ENCODE results near the gene DYDC2. TPM values are rescaled to one million over a fixed set of nuclear protein-coding genes. Genes with fewer than 3 reads are reported as not detected.
"Not testable (repeated sequence)": the region's sequence is repeated elsewhere in the genome, so short reads cannot be mapped to it uniquely, and the experiment has no call there.

DYDC2 gene, protein sequence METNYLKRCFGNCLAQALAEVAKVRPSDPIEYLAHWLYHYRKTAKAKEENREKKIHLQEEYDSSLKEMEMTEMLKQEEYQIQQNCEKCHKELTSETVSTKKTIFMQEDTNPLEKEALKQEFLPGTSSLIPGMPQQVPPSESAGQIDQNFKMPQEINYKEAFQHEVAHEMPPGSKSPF
- total RNA-seq, result not detected

DNA sequence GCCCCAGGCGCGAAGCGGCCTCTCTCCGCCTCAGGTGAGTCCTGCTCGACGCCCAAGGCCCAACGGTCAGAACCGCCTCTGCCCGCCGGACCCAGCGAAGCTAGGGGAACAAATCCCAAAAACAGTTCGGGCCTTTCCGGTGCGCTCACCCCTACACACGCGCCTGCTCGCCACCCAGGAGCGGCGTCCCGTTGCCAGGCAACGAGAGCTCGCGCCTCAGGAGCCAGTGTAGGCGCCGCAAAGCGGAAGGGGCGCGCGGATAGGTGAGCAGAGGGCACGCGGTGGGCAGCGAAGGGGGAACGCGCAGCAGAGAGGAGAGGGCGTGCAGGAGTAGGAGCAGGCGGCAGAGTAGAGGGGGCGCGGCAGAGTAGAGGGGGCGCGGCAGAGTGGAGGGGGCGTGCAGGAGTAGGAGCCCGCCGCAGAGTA, at the start of gene DYDC2, which contains the start of gene DYDC1:
DYDC2 (plus strand) TSS at position 219 of the 426 bp plus-strand sequence. CDS start 5,663 bp downstream, outside the sequence.
DYDC1 (minus strand) TSS at position 193 of the 426 bp plus-strand sequence. CDS start 4,154 bp downstream, outside the sequence.
- DNase-seq (ENCODE audit: low spot score), result no peak

DNA sequence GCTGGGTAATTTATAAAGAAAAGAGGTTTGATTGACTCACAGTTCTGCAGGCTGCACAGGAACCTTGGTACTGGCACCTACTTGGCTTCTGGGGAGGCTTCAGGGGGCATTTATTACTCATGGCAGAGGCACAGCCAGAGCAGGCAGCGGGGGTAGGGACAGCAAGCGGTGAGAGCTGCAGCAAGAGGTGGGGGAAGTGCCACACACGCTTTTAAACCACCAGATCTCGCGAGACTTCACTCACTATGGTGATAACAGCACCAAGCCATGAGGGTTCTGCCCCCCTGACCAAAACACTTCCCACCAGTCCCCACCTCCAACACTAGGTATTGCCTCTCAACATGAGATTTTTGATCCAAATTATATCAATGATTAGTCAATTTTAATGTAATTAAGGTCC, 43.1 kb upstream of the DYDC2 start:
- no peak for DNase-seq (ENCODE audit: low spot score)

DNA sequence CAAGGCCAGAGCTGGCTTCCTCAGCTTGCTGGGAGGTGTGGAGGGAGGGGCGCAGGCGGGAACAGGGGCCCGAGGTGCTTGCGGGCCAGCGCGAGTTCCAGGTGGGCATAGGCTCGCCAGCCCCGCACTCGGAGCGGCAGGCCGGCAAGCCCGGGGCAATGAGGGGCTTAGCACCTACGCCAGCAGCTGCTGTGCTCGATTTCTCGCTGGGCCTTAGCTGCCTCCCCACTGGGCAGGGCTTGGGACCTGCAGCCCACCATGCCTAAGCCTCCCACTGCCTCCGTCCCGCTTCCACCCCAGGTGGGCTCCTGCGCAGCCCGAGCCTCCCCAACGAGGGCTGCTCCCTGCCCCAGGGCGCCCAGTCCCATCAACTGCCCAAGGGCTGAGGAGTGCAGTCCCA, 41.2 kb upstream of the DYDC2 start:
- no peak for DNase-seq (ENCODE audit: low spot score)

DNA sequence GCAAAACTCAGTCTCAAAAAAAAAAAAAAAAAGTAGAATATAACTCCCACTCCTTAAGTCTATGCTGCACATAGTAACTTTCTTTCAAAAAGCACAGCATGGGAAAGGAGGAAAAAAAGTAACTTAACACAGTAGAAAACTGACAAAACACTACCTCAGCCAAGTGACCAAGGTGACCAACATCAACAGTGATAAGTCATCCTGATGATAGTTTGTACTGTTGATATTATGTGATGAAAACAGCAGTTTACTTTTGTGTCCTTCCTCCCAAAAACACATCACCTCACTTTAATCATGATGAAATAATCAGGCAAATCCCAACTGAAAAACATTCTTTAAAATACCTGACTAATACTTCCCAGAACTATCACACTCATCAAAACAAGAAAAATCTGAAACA, 37.8 kb upstream of the DYDC2 start:
- no peak for DNase-seq (ENCODE audit: low spot score)

DNA sequence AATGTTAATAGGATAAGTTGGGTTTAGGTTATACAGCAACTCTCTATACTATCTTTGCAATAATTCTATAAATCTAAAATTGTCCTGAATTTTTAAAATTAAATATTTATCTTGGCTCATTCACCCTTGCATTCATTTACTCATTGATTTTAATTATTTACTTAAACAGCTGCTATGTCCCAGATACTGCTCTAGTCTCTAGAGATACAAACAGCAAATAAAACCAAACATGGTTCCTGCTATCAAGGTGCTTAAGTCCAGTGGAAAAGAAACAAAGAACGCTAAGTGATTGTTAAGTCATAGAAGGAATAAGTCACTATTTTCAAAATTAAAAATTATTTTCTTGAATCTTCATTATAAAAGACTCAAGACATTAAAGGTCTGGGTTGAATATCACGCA, 37.3 kb upstream of the DYDC2 start:
- no peak for DNase-seq (ENCODE audit: low spot score)

DNA sequence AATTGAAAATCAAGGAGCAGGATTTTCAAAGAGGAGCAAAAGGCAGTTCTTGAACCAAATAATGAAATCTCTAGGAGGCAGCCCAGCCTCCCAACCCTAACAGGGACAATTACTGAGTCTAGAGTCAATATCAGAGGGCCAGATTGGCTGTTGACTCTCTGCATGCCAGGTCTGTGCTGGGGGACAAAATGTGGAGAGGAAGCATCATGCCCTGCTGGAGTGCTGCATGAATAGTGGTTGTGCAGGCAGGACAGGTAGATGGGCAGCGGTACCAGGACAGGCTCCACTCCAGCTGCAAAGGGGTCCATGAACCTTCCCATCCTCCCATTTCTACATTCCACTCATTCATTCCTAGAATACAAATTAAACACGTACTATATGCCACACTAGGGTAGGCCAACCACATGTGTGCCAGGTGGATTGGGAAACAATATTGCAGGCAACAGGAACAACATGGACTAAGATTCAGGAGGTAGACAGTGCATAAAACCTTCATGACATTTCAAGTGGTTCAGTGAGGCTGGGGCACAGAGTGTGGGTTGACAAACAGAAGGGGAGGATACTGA, 36.8 kb upstream of the DYDC2 start:
- DNase-seq (ENCODE audit: low spot score), result no peak

DNA sequence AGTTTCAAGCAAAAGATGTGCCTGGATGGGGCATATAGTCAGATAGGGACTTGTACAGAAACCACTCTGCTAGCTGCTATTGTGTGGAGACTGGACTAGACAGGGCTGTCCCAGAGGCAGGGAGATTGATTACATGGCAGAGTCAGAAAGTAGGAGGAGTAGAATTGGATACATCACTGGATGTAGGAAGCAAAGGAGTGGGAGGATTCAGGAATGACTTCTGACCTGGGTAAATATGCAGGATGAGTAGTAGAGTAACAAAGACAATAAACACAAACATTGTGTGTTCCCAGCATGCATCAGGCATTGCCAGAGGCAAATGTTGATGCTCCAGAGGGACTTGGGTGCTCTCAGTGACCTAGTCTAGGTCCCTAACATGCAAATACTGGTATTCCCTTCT, 36.2 kb upstream of the DYDC2 start:
- no peak for DNase-seq (ENCODE audit: low spot score)

DNA sequence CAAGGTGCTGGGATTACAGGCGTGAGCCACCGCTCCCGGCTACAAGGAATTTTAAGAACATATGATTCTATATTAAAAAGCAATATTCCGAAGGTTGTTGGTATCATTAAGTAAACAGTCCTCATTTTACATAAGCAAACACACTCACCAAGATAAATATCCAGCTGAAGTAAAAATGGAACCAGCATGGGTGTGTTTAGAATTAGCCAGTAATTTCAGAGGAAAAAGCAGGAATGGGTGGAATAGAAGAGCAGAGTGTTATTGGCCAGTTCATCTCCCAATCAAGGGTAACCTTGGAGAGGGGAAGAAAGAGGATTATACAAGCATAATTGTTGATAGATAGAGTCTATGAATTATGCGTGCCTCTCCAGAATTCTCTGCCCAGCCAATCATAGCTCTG, 35.4 kb upstream of the DYDC2 start:
- DNase-seq (ENCODE audit: low spot score), result no peak

DNA sequence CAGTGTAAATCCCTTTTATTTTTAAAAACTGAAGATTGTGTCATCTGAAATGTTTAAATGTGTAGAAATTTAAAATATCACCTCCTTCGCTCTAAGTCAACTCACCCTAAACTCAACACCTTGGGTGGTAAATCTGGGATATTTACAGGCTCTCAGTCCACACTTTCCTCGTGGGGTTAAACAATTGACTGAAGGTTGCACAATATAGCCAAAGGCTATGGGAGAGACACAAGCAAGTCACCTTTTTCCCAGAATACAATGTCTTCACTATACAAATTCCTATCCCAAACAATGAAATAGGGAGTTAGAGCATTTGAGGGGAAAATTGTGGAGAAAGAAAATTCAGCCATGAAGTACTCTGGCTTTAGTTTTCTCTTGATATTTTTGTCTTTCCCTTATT, 34.4 kb upstream of the DYDC2 start:
- DNase-seq (ENCODE audit: low spot score), result no peak

DNA sequence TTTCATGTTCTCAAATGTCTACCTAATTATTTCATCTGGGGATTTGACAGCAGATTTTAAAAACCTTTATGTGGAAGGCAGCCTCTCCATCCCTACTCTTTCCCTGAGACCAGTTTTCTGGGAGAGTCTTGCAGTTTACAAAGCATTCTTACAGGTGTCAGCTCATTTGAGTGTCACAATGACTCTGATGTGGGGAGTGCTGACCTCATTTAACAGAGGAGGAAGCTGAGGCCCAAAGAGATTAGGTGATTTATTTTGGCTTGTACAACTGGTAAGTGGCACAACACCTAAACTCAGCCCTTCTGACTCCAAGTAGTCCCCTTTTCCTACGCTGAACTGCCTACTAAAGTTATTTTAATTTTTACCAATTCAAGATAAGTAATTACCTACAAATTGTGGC, 33.9 kb upstream of the DYDC2 start:
- no peak for DNase-seq (ENCODE audit: low spot score)

DNA sequence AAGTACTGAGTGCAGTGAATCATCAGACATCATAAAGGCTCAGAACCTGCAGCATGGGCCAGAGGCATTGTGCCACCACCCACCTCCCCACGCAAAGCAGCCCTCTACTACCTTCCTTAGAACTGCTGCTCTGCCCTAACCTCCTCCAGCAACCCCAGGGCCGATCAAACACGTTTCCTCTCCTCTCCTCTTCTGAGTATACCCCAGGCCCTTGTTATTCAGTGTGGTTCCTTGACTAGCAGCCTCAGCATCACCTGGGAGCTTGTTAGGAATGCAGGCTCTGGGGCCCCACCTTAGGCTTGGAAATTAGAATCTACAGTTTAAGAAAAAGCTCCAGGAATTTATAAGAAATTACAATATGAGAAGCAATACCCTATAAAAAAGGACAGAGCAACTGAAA, 33.3 kb upstream of the DYDC2 start:
- DNase-seq (ENCODE audit: low spot score), result no peak

DNA sequence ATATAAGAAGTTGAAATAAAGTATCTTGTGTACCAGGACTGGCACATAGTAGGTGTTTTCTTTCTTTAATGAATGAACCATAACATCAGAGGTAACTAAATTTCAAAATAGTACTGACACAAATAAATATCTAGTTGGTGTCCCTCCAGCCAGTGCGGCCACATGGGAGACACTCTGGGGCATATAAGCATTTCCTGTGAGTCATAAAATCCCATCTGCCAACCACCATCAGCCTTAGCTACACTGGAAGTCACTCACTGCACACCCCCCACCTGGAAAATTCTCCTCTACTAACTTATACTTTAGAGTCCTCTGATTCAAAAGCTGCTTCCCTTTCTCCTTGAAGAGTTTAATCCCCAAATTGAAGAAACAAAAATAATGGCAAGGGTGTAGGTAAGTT, 32.5 kb upstream of the DYDC2 start:
- DNase-seq (ENCODE audit: low spot score), result no peak

DNA sequence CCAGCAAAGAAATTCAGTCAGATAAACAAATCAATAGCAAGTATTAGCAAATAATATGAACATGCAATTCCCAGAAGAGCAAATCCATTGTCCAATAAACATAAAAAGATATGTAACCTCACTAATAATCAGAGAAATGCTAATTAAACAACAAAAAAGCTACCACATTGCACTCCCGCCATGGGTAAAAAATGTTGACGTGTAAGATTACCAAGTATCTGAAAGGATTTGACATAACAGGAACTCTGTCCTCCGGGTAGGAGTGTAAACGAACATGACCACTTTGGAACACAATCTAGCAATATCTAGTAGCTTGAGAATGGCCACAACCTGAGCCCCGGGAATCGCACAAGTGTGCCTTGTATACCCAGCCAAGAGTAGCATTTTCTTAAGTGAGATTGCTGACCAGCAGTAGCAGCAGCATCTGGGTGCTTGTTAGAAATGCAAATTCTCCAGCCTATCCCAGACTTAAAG, 31.7 kb upstream of the DYDC2 start:
- DNase-seq (ENCODE audit: low spot score), result no peak

DNA sequence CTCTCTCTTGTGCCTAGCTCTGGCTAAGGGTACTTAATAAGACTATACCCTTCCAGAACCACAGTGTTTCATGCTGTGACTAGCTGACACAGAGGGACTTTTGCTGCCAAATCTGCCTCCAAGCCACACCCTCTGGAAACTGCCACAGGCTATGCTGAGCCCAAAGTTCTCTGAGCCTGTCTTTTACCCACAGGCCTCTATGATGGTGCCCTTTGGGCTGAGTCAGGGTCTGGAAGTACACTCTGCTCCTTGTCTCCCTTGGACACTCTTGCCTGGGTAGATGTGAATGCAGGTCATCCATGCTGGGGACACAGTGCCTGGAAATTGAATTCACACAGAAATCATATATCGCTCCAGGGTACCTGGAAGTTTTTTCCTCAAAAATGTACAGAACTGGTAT, 22.6 kb upstream of the DYDC2 start:
- no peak for DNase-seq (ENCODE audit: low spot score)

DNA sequence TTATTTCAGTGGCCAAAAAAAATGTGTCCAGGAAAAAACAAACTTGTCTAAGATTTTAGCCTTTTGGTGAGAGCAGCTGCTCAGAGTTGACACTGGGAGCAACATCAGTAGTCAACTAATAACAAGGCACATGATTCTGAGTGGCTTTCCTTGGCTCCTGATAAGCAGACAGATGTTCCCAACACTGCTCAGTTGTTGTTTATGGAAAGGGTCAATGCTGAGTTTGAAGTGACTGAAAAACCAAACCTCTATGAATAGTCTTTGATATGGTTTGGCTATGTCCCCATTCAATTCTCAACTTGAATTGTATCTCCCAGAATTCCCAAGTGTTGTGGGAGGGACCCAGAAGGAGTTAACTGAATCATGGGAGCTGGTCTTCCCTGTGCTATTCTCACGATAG, 12.3 kb upstream of the DYDC2 start:
- DNase-seq (ENCODE audit: low spot score), result no peak

DNA sequence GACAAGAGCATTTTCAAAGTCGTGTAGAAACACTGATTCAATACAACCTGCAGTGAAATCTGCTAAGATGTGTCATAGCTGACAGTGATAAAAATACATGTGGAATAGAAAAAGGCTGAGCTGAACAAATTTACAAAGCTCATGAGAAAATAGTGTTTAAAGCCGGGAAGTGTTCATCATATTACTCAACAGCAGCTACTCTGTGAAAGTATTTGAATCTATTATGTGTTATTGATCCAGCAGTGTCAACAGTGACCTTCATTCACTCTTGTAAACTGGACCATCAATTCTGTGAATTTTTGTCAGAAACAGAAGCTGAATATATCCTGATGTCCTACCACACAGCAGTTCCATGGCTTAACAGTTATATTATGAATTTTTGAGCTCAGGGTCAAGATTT, 11.7 kb upstream of the DYDC2 start:
- DNase-seq (ENCODE audit: low spot score), result no peak

DNA sequence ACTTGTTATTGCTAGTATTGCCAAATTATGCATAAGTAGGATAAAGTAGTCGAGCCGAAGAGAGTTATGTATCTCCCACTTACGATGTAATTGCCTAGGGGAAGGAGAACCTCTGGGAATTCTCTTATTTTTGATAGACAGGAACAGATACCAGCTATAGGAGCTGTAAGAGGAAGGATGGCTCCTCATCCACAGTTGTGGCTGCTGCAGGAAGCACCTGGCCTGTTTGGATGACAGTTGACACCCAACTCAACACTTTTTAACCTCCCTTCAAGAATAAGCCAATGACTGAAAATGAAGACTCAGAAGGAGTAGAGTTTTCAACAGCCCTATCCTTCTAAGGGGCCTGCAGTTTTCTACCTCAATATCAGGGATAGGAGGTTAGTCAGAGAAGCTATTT, 6.3 kb upstream of the DYDC2 start:
- no peak for DNase-seq (ENCODE audit: low spot score)

DNA sequence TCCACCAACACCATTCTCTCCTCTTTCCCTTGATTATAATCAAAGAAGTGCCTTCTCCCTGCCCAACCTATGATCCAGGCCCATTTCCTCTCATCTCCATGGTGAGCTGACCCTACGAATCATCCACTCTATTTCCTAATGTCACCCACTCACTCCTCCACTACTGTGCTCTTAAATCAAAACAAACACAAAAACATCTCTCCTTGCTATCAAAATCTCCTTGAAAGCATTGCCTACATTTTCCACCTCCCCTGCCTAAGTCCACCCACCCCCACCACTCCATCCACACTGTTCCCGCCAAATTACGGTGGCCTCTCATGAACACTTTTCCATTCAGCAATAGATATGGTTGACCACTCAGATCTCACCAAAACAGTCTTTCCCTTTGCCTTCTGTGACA, 5.4 kb upstream of the DYDC2 start:
- DNase-seq (ENCODE audit: low spot score), result no peak

DNA sequence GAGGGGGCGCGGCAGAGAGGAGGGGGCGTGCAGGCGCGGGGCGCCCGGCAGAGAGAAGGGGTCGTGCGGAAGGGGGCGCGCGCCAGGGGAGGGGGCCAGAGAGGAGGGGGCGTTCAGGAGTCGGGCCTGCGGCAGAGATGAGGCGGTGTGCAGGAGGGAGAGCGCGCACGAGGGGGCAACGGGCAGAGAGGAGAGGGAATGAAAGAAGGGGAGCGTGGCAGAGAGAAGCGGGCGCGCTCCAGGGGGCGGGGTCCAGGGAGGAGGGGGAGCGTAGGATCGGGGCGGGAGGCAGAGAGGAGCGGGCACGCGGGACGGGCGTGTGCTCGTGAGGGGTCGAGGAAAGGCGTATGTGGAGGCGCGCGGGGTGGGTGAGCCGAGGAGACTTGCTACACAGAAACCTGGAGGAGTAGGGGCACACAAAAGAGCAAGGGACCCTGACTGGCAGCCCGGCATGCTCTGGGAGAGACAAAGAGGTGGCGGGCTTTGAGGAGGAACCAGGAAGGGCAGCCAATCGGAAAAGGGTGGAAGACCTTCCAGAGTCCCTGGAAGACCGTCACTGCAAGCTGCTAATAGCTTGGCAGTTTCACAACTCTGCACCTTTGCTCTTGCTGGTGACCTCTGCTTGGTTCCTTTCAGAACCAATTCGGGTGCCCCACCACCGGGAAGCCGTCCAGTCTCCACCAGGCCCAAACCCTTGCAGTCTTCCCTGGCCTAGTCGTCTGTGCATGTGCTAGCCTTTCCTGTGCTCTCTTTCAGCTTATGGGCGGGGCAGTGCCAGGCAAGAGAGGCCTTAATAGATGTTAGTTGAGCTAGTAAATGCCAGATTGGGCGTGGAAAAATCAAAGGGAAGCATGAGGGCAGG, 639 bp downstream of the DYDC2 start:
- no peak for DNase-seq (ENCODE audit: low spot score)

DNA sequence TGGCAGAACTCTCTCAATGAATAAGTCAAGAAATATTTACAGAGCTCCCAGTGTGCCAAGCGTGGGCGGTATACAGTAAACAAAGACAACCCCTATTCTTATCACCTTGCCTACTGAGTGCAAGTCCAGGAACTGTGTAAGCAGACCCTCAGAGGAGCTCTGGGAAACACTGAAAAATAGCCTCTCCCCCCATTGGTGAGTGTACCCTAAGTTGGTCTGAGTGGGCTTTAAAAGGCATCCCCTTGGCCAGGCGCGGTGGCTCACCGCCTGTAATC, 1.2 kb downstream of the DYDC2 start:
- DNase-seq (ENCODE audit: low spot score), result no peak

DNA sequence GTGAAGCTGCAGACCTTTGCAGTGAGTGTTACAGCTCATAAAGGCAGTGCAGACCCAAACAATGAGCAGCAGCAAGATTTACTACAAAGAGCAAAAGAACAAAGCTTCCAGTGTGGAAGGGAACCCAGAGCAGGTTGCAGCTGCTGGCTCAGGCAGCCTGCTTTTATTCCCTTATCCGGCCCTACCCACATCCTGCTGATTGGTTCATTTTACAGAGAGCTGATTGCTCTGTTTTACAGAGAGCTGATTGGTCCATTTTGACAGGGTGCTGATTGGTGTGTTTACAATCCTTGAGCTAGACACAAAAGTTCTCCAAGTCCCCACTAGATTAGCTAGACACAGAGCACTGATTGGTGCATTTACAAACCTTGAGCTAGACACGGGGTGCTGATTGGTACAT, 2.3 kb downstream of the DYDC2 start:
- DNase-seq (ENCODE audit: low spot score), result not testable (repeated sequence)

DNA sequence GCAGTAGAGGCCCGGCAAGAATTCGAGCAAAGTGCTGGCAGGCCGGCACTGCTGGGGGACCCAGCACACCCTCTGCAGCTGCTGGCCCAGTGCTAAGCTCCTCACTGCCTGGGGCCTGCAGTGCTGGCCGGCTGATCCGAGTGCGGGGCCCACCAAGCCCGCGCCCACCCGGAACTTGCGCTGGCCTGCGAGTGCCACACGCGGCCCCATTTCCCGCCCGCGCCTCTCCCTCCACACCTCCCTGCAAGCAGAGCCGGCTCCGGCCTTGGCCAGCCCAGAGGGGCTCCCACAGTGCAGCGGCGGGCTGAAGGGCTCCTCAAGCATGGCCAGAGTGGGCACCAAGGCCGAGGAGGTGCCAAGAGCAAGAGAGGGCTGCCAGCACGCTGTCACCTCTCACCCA, 3.1 kb downstream of the DYDC2 start:
- DNase-seq (ENCODE audit: low spot score), result no peak

DNA sequence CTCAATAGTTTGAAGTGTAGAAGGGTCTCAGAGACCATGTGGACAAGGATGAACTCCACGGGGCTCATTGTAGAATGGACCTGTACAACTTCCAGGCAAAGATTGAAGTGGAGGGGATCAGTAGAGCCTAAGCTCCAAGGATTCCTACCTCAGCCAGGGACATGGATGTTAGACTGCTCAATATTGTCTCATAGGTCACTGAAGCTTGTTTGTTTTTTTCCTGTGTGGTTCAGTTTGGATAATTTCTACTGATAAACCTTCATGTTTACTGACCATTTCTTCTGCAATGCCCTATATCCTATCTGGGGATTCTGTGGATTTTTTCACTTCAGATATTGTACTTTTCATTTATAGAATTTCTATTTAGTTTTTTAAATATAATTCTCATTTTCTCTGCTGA, 8.9 kb downstream of the DYDC2 start:
- no peak for DNase-seq (ENCODE audit: low spot score)
